ENCODE measurements around the gene EXOC2. TPM values are rescaled to one million over a fixed set of nuclear protein-coding genes. Genes with fewer than 3 reads are reported as not detected.
A peak's percentile ranks its signal among the peaks of the same experiment; 100 is the strongest.

EXOC2 gene
- total RNA-seq, 1 experiment from 2014 or later = 62.4 TPM

- no peak for DNase-seq (ENCODE audit: low spot score)
Observed at GRCh38 chr6:466564-466963, 226.4 kb downstream of the EXOC2 start.

GRCh38 chr6:465531-466348 is 227.2 kb downstream of the EXOC2 start:
- peak; percentile 28 for DNase-seq (ENCODE audit: low spot score)

- DNase-seq (ENCODE audit: low spot score) = no peak
Observed at GRCh38 chr6:456887-457286, 236.1 kb downstream of the EXOC2 start.

GRCh38 chr6:456358-456867 is 236.5 kb downstream of the EXOC2 start:
- no peak for DNase-seq (ENCODE audit: low spot score)

- no peak for DNase-seq (ENCODE audit: low spot score)
Observed at GRCh38 chr6:455835-456234, 237.1 kb downstream of the EXOC2 start.

- no peak for DNase-seq (ENCODE audit: low spot score)
Observed at GRCh38 chr6:455006-455585, 237.8 kb downstream of the EXOC2 start.

- DNase-seq (ENCODE audit: low spot score) = no peak
Observed at GRCh38 chr6:454148-454991, 238.6 kb downstream of the EXOC2 start.

GRCh38 chr6:453152-453551 is 239.8 kb downstream of the EXOC2 start:
- no peak for DNase-seq (ENCODE audit: low spot score)

GRCh38 chr6:452301-453067 is 240.5 kb downstream of the EXOC2 start:
- no peak for DNase-seq (ENCODE audit: low spot score)

- no peak for DNase-seq (ENCODE audit: low spot score)
Observed at GRCh38 chr6:451847-452246, 241.1 kb downstream of the EXOC2 start.

GRCh38 chr6:451336-451735 is 241.6 kb downstream of the EXOC2 start:
- DNase-seq (ENCODE audit: low spot score) = no peak

- no peak for DNase-seq (ENCODE audit: low spot score)
Observed at GRCh38 chr6:449486-450419, 243.2 kb downstream of the EXOC2 start.

GRCh38 chr6:449057-449430 is 243.9 kb downstream of the EXOC2 start:
- DNase-seq (ENCODE audit: low spot score) = no peak

GRCh38 chr6:448296-449056 is 244.5 kb downstream of the EXOC2 start:
- DNase-seq (ENCODE audit: low spot score) = no peak

GRCh38 chr6:447381-448165 is 245.4 kb downstream of the EXOC2 start:
- DNase-seq (ENCODE audit: low spot score) = no peak

GRCh38 chr6:446418-447366 is 246.2 kb downstream of the EXOC2 start:
- DNase-seq (ENCODE audit: low spot score) = no peak

- DNase-seq (ENCODE audit: low spot score) = no peak
Observed at GRCh38 chr6:445571-446417, 247.1 kb downstream of the EXOC2 start.
